ENCODE data around the gene CDKN1C.

The CDKN1C gene

DNA sequence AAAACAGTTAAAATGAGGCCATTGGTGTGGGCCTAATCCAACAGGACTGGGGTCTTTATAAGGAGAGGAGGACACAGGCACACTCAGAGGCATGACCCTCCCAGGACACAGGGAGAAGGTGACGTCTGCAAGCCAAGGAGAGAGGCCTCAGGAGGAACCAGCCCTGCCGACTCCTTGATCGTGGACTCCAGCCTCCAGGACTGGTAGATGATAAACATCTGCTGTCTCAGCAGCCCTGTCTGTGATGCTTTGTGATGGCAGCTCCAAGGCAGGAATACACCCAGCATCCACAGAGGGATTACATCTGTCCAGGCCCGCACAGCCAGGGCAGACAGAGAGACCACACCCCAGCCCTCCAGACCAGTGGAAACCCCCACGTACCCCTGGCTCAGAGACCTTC is 18.4 kb downstream of the CDKN1C start:
- DNase-seq = no peak

DNA sequence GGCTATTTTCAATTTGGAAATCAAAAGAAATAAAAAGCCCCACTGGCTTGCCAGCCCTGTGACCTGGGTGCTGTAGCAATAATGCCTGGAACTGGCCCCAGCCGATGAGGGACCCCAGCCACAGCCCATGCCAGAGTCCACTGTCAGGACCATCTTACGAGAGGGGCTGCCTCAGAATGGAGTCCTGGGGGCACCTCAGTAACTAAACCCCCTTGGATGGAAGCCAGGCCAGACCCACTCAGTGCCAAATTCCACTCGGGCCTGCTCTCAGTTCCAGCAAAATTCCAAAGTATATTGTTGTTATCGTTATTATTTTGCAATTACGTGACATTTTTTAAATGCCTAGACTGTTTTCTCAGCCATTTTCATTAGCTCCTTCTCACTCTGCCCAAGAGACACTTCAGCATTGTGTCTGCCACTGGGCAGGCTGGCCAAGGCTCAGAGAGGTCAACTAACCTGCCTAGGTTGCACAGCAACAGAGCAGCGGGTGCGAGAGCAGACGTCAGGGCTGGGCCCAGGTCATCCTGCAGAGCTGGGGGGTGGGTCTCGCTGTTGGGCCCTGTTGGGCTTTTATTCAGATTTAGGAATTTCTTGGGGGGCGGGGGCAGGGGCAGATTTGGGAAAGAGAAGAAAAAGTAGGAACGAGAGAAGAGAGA is 19.5 kb downstream of the CDKN1C start:
- no peak for DNase-seq

DNA sequence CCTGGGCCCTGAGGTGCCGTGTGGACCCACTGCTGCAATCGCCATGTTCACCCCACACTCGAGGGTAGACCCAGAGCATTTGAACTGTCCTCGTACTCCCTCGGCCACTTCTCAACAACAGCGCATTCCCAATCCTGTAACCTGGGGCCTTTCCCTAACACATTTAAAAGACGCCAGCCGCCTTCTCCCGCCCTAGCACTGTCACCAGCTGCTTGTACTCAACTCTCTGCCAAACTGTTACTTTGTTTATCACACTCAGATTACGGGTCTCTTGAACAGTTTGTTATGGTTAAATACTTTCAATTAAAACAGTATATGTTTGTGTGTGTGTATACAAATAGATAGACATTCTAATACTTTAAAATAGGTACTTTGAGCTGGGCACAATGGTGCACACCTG is 20.7 kb downstream of the CDKN1C start:
- no peak for DNase-seq

DNA sequence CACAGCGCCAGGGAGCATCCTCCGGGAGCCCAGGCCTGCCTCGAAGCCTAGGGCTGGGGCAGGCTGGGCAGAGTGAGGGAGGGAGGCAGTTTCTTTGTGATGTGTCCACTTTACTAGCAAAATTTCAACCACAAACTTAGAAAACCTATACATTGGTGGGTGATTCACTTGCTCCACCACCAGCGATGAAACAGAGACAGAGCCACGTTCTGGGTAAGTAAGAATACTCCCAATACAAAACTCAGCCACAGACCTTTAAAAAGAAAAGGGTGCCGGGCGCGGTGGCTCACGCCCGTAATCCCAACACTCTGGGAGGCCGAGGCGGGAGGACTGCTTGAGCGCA is 22.3 kb downstream of the CDKN1C start:
- DNase-seq = no peak

DNA sequence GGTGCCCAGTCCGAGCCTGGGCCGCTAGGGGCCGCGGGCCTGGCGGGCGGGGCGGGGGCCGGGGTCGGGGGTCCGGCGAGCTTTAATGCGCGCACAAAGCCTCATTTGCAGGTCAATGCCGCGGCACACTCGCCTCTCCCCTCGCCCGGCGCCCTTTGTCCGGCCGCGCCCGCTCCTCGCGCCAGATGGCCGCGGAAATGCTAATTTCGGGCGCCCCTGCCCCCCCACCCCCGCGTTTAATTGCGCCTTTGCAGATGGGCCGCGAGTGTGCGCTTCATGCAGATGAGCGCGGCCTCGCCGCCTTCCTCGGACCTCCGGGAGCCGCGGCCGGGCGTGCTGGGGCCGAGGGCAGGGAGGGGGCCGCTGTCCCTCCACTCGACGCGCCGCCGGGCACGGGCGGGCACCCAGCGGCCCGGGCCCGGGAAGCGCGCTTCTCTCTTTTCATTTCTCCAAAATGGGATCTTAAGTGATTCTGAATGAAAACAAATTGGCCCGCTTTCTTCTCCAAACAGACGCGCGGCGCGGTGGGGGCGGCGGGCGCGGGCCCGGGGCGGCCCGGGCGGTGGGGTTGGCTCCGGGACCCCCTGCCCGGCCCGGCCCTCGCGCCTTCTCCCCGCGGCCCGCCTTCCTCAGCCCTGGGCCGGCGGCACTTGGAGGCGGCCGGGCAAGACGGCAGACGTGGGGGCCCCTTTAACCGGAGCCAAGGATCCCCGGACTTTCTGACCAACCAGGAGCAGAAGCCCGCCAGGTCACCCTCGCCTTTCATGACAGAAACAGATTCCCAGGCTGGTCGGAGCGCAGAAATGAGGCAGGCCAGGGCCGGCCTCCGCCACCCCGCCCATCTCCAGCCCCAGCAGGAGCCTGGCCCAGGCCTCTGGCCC is 22.9 kb downstream of the CDKN1C start:
- no peak for DNase-seq

DNA sequence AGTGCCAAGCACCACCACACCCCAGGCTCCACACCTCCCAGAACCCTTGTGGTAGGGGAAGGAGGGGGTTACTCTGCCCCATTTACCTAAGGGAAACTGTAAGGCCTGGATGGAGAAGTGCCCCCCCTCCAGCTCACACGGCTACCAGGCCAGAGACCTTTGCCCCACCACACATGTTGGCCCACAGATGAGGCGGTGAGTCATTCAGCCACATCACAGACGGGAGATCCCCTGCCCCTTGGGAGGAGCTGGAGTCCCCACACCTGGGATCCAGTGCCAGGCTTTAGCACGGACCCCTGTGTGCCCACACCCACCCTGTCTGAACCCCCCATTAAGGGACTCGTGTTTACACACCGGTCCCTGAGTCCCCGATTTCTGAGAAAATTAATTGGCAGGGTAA is 24.9 kb downstream of the CDKN1C start:
- DNase-seq = no peak

DNA sequence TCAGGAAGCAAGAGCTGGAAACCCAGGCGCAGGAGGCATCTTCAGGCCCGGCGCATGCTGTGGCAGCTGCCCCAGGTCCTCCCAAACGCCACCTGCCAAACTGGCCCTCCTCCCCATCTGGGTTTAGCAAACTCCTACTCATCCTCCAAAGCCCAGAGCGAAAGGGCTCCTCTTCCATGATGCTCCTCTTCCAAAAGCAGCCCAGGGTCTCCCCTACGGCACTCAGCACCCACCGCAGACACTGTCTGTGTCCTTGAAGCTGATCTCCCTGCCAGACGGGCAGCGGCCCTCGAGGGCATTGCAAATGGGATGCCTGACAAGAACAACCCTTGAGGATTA is 25.9 kb downstream of the CDKN1C start:
- DNase-seq = no peak

DNA sequence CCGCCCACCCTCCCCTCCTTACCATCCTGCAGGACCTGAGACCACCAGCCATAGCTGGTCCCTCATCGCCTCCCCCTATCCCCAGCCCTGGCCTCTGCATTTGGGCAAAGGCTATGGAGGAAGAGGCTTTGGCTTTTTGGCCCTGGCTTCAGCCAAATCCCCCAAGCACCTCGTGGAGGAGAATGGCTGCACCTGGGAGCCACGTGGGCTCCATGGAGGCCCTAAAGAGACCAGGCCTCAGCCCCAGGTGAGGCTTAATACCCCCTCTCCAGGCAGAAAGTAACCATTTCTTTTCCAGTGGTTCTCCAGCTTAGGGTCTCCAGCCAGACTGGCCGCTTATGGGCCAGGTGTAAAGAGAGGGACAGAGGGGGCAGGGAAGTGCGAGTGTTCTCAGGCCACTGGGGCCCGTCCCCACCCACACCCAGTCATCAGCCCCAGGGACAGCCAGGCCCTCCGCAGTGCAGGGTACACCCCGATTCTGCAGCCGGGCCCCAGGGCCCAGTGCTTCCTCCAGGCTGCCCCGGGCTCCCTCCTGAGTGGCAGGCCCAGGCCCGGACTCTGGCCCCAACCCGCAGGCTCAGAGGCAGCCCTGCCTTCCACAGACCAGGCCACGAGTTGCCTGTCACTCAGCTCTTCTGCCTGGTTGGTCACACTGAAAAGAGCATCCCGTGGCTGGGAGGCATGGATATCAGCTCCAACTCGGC is 26.4 kb downstream of the CDKN1C start:
- DNase-seq = no peak

DNA sequence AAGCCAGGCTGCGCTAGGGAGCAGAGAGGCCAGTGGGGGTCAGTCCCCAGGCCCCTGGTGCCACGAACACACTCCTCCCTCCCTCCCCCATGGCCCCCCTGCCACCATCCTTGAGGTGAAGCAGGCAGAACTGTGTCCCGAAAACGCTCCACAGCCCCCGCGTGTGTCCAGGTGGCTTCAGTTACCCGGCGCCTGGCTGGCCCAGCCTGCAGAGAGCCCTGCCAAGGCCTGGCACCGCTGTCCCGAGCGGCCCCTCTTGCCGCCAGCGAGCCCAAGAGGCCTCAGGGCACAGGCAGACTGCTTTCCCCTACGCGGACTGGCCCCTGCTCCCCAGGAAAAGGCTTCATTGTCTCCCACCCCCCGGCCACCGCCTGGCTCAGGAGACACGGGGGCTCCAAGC is 27.7 kb downstream of the CDKN1C start:
- DNase-seq = no peak

DNA sequence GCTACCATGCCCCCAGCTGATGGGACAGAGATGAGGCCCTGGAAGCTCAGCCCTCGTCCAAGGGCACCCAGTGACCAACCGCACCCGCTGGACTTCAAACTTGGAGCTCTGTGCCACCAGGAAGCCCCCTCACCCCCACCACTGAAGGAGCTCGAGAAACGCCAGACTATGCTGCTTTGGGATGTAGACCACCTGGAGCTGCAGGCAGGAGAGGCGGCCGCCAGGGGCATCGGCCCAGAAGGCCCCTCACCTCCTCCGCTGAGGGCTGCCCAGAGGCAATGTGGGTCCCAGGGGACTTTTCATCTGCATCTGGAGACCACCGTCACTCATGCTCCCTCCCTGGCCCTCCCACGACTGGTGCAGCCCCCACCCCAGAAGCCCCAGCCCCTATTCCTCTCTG is 28.3 kb downstream of the CDKN1C start:
- DNase-seq = no peak

DNA sequence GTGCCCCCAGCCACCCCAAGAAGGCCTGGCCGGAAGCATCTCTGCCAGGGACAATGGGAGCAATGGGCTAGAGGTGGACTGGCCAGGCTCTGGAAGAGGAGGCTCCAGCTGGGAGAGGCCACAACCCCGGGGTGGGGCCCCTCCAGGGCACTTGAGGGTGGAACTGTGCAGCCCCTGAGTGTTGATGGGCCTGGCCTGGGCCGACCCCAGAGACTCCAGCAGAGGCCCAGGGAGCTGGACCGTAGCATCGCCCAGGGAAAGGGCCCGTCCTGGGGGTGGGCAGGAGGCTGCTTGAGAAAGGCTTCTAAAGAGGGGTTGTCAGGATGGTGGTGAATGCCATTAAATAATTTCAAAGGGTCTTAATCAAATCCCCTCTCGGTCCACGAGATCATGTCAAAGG is 30.4 kb downstream of the CDKN1C start:
- DNase-seq = no peak

DNA sequence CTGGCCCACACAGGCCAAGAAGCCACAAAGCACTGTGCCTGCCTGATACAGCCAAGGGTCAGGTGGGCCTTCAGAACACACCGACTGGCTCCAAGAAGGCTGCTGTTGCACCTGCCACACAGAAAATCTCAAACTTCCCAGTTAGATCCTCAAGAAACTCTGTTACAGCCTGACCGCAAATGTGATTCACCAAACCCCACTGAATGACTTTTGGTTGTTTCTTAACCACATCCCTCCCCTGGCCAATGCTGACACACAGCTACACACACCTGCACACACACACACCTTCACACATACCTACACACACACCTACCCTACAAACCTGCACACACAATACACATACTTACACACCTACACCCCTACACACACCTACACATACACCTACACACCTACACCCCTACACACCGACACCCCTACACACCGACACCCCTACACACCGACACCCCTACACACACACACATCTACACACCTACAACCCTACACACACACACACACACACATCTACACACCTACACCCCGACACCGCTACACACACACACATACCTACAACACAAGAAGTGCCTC is 31.5 kb downstream of the CDKN1C start:
- DNase-seq = no peak

DNA sequence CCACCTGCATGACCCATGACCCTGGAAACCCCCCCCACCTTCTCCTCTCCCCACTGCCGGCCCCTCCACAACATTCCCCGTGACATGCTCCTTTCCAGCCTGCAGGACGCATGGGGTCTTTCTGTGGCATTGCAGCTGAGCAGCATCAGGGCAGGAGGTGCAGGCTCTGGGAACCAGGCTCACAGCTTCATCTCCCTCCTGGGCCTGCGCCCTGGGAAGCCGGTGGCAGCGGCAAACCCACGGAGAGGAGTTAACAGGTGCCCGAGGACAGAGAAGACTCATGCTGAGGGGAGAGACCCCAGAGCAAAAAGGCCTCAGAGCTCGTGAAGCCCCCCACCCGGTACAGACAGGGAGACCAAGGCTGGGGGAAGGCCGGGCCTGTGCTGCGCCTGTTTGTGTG is 32.2 kb downstream of the CDKN1C start:
- DNase-seq = no peak

DNA sequence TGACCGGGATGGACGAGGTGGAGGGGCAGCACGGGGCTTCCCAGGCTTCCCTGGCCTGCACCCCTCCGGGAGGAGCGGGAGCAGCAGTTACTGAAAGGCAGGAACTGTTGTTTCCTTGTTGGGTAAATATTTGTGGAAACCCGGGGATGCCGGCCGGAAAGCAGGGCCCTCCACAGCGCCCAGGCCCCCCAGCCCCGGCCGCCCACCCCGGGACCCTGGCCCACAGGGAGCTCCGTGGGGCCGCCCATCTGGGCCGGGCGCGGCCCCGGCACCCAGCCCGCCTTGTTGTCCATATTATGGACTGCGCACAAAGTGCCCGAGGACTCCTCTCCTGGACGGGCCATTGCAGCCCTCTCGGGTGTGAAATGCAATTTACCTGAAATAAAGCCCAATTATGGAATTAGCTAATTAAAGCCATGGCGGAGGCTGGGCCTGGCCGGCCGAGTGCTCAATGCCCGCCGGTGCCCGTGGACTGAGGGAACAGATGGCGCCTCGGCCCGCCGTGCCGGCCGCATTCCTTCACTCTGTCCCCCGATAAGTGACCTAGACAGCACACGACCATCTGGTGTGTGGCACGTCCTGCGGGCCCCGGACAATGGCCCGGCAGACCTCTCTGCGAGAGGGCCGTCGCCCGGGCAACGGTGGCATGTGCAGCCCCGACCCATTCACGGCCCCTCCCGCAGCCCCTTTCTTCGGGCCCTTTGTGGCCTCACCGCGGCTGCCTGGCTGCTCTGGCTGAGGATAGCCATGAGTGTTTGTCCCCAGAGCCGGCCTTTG is 35.4 kb downstream of the CDKN1C start:
- DNase-seq = no peak

DNA sequence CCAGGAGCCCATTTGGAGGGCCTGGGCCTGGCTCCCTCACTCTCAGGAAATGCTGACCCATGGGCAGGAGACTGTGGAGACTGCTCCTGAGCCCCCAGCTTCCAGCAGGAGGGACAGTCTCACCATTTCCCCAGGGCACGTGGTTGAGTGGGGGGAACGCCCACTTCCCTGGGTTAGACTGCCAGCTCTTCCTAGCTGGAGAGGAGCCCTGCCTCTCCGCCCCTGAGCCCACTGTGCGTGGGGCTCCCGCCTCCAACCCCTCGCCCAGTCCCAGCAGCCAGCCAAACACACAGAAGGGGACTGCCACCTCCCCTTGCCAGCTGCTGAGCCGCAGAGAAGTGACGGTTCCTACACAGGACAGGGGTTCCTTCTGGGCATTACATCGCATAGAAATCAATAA is 37.1 kb downstream of the CDKN1C start:
- no peak for DNase-seq

DNA sequence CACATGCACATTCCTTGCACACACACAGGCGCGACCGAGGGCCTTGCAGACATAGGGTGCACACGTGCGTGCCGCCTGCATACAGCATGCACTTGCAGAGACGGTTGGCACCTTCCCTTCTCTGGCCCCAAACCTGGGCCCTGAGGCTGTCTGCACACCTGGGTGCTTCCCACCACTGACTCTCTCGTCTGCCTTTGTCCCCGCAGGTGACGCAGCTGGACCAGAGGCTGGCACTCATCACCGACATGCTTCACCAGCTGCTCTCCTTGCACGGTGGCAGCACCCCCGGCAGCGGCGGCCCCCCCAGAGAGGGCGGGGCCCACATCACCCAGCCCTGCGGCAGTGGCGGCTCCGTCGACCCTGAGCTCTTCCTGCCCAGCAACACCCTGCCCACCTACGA is 38.0 kb downstream of the CDKN1C start:
- no peak for DNase-seq

DNA sequence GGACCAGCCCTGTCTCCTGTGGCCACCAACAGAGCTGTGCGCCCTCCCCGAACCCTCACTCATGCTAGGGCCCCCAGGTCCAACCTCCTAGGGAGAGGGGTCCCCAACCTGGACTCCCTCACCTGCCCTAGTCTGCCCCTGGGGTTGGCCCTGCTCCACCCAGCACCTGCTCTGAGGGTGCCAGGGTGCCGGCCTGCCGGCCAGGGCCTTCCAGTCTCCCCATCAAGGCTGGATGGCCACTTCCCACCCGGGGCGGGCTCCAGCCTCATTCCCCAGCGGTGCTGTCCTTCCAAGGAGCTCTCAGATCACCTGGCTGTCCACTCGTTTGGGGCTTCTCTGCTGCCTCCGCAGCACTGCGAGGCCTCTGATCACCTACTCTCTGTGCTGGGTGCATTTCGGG is 39.1 kb downstream of the CDKN1C start:
- DNase-seq = no peak

DNA sequence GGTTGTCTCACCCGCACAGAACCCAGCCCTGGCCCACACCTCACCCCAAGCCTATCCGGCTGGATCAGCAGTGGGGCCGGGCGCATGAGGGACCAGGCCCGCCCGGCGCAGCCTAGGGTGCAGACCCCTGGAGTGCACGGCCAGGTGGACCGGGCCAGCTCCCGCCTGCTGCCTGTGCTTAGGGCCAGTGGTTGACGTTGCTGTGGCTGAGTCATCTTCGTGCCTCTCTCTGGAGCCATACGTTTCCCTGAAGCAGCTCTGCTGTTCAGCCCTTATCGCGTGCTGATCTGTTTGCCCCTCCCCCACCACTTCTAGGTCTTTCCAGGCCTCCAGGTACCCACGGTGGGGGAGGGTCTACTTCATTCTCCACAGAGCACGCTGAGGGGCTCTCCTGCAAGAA is 39.5 kb downstream of the CDKN1C start:
- DNase-seq = no peak

DNA sequence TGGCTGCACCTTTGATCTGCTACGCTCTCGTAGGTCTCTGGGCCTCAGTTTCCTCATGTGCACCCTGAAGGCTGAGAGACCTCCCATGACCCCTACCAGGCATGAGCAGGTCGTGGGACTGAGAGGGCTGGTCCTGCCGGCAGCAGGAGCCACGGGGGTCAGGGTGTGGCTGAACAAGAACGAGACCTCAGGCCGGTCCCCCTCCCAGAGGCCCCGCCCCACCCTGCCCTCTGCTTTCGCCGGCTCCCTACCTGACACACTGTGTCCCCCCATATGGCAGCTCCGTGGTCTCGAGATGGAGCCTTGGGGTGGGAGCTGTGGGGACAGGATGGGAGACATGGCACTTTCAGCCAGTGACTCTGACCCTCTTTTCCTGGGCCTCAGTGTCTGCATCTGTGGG is 40.6 kb downstream of the CDKN1C start:
- no peak for DNase-seq

DNA sequence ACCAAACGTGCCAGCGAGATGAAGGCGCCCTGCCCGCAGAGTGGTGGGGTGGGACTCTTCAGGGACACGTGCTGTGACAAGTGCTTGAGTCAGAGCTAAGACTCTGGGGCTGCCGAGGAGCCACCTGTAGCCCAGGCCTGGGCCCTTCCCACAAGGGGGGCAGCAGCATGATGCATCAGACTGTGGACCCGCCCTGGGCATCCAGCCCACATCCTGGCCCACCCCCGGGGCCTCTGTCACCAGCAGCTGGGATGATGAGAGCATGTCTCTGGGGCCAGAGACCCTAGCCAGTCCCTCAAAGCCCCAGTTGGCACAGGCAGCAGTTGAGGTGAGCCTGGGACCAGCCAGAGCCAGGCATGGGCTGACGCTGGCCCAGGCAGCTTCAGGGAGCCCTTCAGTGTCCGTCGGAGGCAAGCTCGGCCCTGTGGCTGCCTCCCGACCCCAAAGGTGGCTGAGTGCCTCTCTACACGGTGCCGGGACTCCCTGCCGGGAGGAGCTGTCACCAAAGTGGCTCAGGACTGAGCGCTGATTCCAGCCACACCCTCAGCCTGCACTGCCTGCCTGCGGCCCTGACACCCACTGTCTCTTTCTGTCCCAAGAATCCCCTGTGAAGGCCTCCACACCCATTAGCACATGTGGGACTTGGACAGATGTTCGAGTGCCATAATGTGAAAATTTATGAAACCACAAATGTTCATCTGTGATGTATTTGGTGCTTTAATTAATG is 41.3 kb downstream of the CDKN1C start:
- no peak for DNase-seq

DNA sequence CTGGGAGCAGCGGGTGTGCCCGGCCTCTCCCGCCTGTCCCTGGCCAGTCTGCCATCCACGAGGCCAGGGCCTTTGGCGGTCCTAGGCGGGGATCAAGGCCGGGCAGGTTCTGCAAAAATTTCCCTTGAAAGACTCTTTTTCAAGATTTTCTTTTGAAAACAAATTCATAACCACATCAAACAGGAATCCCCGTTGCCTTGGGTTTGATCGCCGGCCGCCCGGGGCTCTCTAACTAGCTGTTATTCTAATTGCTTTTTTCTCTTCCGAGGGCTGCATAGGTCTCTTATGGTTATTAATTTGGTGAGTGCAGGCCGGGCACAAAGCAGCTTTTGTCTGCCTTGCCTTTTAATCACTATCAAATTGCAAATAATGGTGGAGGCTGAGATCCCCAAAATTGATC is 42.0 kb downstream of the CDKN1C start:
- no peak for DNase-seq

DNA sequence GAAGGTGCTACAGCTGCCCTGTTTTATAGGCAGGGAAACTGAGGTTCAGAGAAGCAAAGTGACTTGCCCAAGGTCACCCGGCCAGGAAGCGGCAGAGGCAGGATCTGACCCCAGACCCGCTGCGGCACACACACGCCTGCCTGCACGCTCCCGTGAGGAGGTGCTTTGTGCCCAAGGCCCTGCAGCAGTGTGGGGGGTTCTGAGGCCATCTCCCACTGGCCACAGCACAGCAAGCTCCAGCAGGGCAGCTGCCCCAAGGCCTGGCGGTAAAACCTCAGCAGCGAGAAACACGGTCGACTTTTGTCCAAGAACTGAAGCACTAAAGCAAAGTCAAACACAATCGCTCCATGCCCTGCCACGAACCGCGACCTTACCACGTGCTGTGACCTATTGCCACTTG is 42.7 kb downstream of the CDKN1C start:
- DNase-seq = no peak
